Endodermal cell (in vitro differentiated cells): Measurements from ENCODE around the gene SRL. TPM values are rescaled to one million over a fixed set of nuclear protein-coding genes. Genes with fewer than 3 reads are reported as not detected.
A peak's percentile ranks its signal among the peaks of the same experiment; 100 is the strongest.

Experiments
- DNase-seq: peaks from one replicate; pipeline ENCODE4 v3.0.0-alpha.2; 2017
- H3K27ac ChIP-seq: 2 replicates; pipeline ENCODE4 v1.5.1; 2013; ENCODE audit warnings: mild to moderate bottlenecking, low read depth, low read length, moderate library complexity
- H3K27me3 ChIP-seq: 2 replicates; pipeline ENCODE4 v1.6.1; 2013; ENCODE audit warnings: mild to moderate bottlenecking, low read length, moderate library complexity; ENCODE audit not compliant: insufficient read depth, control insufficient read depth, poor library complexity, severe bottlenecking
- H3K36me3 ChIP-seq: 2 replicates; pipeline ENCODE4 v1.7.0; 2013; ENCODE audit warnings: mild to moderate bottlenecking, low read length, moderate library complexity; ENCODE audit not compliant: control insufficient read depth, insufficient read depth
- H3K4me1 ChIP-seq: one replicate; pipeline ENCODE4 v1.7.0; 2013; ENCODE audit warnings: low read length; ENCODE audit not compliant: control insufficient read depth, insufficient read depth
- H3K4me3 ChIP-seq: 2 replicates; pipeline ENCODE4 v1.5.1; 2013; ENCODE audit warnings: mild to moderate bottlenecking, low read length, moderate library complexity
- H3K9ac ChIP-seq: 2 replicates; pipeline ENCODE4 v1.6.1; 2013; ENCODE audit warnings: mild to moderate bottlenecking, low read length, moderate library complexity; ENCODE audit not compliant: poor library complexity, severe bottlenecking; ENCODE audit errors: extremely low read depth
- H3K9me3 ChIP-seq: 2 replicates; pipeline ENCODE4 v1.6.1; 2013; ENCODE audit warnings: mild to moderate bottlenecking, low read length, moderate library complexity; ENCODE audit not compliant: control insufficient read depth
- H3K27ac Mint-ChIP-seq: 2 replicates; pipeline ENCODE4 v1.8.0; 2020; ENCODE audit warnings: mixed read lengths
- H3K27me3 Mint-ChIP-seq: 2 replicates; pipeline ENCODE4 v1.8.0; 2021; ENCODE audit warnings: mild to moderate bottlenecking, mixed read lengths; ENCODE audit not compliant: insufficient read depth
- H3K36me3 Mint-ChIP-seq: 2 replicates; pipeline ENCODE4 v1.8.0; 2020; ENCODE audit warnings: low read depth, mixed read lengths
- H3K4me1 Mint-ChIP-seq: 2 replicates; pipeline ENCODE4 v1.8.0; 2020; ENCODE audit warnings: mixed read lengths
- H3K4me3 Mint-ChIP-seq: 2 replicates; pipeline ENCODE4 v1.8.0; 2020; ENCODE audit warnings: mild to moderate bottlenecking, moderate library complexity, mixed read lengths
- H3K9me3 Mint-ChIP-seq: 2 replicates; pipeline ENCODE4 v1.8.0; 2020; ENCODE audit warnings: mild to moderate bottlenecking, mixed read lengths
- CTCF ChIP-seq: fragments of 200-600 bp; sonication (generic); conservative IDR thresholded peaks from 2 replicates; pipeline ENCODE4 v1.5.0; 2021; ENCODE audit warnings: antibody characterized with exemption, mild to moderate bottlenecking
- WGBS, 2 experiments: methylation state at CpG; one replicate each; pipeline versions ENCODE4 v1.1.5 to v1.1.7; 2013; ENCODE audit warnings: missing lambda C conversion rate in 2 of 2, mixed read lengths in 1 of 2; ENCODE audit not compliant: insufficient coverage in 1 of 2, insufficient read length in 1 of 2; 5-methylcytosine and 5-hydroxymethylcytosine counted together
- total RNA-seq, 2 donors: library from RNA; stranded (reverse); fragmentation: NEBNext Ultra II Directional in 1 of 2; extraction: Animal tissue kit (Norgen Biotek cat#: 25700) in 1 of 2; gene quantifications; 2 replicates in 1 of 2; 3 replicates in 1 of 2; pipeline ENCODE4 v1.2.1, GENCODE V29; 2021

SRL gene
- total RNA-seq, 2 donors from 2014 or later = not detected

- Histone ChIP-seq H3K36me3 (peaks cover 17% of the 10 kb centered on the region), H3K4me3 (no peak overlapping the region), H3K9ac (no peak overlapping the region), H3K27me3 (no peaks in the 10 kb centered on the region), H3K9me3 (no peaks in the 10 kb centered on the region), H3K27ac (no peak overlapping the region), H3K4me1 (no peaks in the 10 kb centered on the region)
- 92 to 100% methylated on average over 4 to 7 of the region's 7 CpGs for WGBS, 2 experiments
- Mint-ChIP-seq H3K27ac (no peak overlapping the region), H3K4me3 (no peak overlapping the region), H3K9me3 (no peaks in the 10 kb centered on the region), H3K36me3 (peaks cover 39% of the 10 kb centered on the region), H3K4me1 (peaks cover under 1% of the 10 kb centered on the region), H3K27me3 (no peaks in the 10 kb centered on the region)
- no peak for TF ChIP-seq CTCF
- DNase-seq = no peak
Measured at GRCh38 chr16:4265676-4266075, 23.8 kb upstream of the SRL start.

GRCh38 chr16:4264546-4264945, 22.7 kb upstream of the SRL start:
- no peak overlapping the region for H3K4me3 Mint-ChIP-seq
- Histone ChIP-seq H3K36me3 (peaks cover 29% of the 10 kb centered on the region), H3K4me1 (no peaks in the 10 kb centered on the region), H3K9me3 (no peaks in the 10 kb centered on the region), H3K4me3 (no peak overlapping the region), H3K27ac (no peak overlapping the region), H3K27me3 (no peaks in the 10 kb centered on the region), H3K9ac (no peak overlapping the region)
- DNase-seq = peak; percentile 47
- no peaks in the 10 kb centered on the region for H3K4me1 Mint-ChIP-seq
- H3K36me3 Mint-ChIP-seq = peaks cover 48% of the 10 kb centered on the region
- WGBS, 2 experiments = 82 to 92% methylated on average over 2 to 5 of the region's 5 CpGs
- no peaks in the 10 kb centered on the region for H3K27me3 Mint-ChIP-seq
- H3K27ac Mint-ChIP-seq = no peak overlapping the region
- H3K9me3 Mint-ChIP-seq = no peaks in the 10 kb centered on the region
- TF ChIP-seq CTCF = no peak

GRCh38 chr16:4263504-4264436, 21.9 kb upstream of the SRL start:
- Histone ChIP-seq H3K9me3 (no peaks in the 10 kb centered on the region), H3K4me1 (no peaks in the 10 kb centered on the region), H3K9ac (no peak overlapping the region), H3K27me3 (no peaks in the 10 kb centered on the region), H3K36me3 (peaks cover 37% of the 10 kb centered on the region), H3K27ac (no peak overlapping the region), H3K4me3 (no peak overlapping the region)
- TF ChIP-seq CTCF = no peak
- 71 to 90% methylated on average over 14 to 39 of the region's 39 CpGs for WGBS, 2 experiments
- Mint-ChIP-seq H3K4me1 (no peaks in the 10 kb centered on the region), H3K27me3 (no peaks in the 10 kb centered on the region), H3K9me3 (no peaks in the 10 kb centered on the region), H3K4me3 (no peak overlapping the region), H3K27ac (peak overlapping the region; percentile 48), H3K36me3 (peaks cover 51% of the 10 kb centered on the region)
- peak; percentile 95 for DNase-seq
